GM12801 (cell line): ENCODE results near the gene NUP210L.

Experiments used
- TF ChIP-seq, protein P1 (sequence below): IDR thresholded peaks from one replicate; pipeline ENCODE4 v1.5.1; 2011; ENCODE audit warnings: control low read depth; ENCODE audit not compliant: insufficient read length; ENCODE audit errors: extremely low read depth

The NUP210L gene

DNA sequence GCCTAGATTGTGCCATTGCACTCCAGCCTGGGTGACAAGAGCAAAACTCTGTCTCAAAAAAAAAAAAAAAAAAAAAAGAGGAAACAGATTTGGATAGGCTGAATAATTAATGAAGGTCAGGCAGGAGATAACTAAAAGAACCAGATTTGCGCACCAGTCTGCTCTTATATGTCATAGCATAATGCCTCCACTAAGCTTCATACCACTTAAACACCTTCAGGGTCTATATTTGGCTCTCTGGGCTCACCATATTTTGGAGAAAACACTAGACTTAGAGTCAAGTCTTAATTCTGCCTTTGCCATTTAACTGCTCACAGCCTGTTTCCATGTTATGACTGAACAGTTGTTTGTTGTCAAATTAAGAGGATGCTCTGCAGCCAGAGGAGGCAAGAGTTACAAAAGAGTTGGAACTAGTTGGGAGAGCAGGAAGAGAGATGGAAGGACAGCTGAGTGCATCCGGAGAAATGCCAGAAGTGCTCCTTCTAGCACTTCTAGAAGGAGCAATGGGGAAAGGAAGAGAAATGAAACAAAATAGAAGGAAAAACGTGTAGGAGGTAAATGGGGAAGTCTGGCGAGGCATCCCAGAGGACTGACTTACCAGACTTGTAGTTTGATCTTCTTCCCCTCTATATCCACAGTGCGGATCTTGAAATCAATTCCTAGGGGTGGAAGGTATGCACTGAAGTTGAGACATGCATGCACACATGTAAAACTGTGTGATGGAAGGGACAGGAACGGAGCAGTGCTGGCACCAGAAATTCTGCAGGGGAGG, 170.6 kb downstream of the NUP210L start:
- TF ChIP-seq, protein P1, sequence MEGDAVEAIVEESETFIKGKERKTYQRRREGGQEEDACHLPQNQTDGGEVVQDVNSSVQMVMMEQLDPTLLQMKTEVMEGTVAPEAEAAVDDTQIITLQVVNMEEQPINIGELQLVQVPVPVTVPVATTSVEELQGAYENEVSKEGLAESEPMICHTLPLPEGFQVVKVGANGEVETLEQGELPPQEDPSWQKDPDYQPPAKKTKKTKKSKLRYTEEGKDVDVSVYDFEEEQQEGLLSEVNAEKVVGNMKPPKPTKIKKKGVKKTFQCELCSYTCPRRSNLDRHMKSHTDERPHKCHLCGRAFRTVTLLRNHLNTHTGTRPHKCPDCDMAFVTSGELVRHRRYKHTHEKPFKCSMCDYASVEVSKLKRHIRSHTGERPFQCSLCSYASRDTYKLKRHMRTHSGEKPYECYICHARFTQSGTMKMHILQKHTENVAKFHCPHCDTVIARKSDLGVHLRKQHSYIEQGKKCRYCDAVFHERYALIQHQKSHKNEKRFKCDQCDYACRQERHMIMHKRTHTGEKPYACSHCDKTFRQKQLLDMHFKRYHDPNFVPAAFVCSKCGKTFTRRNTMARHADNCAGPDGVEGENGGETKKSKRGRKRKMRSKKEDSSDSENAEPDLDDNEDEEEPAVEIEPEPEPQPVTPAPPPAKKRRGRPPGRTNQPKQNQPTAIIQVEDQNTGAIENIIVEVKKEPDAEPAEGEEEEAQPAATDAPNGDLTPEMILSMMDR, result no peak

DNA sequence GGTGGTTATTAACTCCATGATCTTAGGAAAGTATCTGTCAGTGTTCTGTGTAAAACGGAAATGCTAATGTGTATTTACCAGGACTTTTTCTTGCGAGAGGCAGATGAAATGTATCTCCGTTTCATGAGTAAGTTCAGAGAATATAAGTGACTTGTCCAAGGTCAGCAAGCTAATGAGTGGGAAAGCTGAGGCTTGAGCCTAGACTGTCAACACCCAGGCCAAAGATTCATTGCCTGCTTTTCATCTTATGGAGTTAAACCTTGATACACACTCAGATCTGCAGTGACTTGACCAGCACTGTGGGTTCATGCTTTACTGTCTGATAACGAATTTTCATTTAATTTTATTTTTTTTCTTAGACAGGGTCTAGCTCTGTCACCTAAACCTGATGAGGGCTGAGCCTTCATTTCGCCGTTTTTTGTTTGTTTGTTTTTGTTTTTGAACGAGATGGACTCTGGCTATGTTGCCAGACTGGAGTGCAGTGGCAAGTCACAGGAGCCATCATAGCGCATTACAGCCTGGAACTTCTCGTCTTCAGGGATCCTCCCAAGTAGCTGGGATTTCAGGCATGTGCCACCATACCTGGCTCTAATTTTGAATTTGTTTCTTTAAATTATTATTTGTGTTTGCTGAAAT, 176.5 kb downstream of the NUP210L start:
- TF ChIP-seq, protein P1, result no peak

DNA sequence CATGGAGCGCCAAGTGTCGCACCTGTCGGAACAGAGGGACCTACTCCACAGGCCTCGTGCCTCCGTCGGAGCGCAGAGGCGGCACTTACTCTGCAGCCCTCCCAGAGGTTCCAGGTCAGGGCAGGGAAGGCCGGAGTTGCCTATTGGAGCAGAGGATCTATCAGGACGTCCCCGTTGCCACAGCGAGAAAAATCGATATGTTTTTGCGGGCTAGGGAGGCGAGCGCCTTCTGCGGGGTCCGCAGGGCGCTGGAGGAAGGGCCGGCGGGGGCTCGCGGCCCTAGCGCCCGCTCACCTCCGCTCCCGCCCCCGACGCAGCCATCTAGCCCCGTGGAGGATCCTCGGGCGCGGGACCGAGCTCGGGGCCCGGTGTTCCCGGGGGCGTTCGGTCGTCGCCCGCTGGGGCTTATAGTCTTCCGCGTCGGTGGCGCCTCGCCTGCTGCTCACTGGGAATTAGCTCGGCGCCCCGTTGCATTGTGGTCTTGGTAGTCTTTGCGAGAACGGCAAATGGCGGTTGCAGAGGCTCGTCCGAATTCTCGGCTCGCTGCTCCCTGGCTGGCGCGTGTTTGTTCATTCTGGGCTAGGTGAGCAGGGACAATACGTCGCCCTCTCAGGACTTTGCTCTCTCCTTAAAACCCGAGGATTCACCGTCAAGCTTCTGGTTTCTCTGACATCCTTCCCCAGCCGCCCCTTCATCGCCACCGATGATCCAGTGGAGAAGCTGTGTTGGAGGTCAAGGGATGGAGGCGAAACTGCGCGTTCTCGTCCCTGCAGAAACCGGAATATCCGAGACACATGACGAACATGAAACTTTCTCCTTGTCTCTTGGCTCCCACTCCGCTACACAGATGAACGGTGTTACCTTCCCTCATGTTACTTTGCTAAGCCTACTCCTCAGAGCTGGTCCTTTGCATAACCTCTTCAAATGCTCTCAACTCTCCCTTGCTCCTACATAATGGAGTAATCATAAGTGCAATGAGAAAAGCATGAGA, 177.3 kb downstream of the NUP210L start, which contains the start of gene JTB:
JTB (minus strand) TSS at position 425 of the 991 bp plus-strand sequence; CDS start at position 3, 422 bp downstream.
- TF ChIP-seq, protein P1, result no peak

DNA sequence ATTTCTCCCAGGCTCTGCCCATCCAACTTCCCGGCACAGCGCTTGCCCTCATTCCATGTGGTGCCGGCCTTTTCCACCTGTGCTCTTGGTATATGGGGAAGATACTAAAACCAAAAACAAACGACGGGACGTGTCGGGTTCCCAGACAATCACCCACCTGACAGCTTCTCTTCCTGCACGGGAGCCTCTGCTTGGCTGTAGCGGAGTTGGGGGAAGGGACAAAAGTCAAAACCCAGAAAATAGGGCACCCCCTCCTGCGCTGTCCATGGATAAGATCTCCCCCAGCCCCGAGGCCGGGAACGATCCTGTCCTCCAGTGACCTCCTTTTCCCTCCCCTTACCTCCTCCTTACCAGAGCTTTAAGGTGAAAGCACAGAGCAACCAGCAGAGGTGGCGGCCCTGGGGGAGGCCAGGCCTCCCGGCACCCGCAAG, 178.0 kb downstream of the NUP210L start:
- TF ChIP-seq, protein P1, result no peak

DNA sequence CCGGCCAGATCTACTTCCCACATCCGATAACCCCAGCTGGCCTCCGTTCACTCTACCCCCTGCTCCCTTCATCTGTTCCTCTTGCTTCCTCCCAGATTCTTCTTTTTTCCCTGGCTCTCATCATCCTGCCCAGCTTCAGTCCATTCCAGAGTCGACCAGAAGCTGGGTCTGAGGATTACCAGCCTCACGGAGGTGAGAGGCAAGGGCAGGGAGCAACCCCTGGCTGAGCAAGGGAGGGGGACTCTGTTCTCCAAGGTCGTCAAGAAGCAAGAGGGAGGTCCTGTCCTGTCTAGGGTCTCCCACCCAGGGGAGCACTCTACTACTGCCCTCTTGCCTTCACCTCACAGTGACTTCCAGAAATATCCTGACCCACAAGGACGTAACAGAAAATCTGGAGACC, 181.3 kb downstream of the NUP210L start:
- TF ChIP-seq, protein P1, result no peak

DNA sequence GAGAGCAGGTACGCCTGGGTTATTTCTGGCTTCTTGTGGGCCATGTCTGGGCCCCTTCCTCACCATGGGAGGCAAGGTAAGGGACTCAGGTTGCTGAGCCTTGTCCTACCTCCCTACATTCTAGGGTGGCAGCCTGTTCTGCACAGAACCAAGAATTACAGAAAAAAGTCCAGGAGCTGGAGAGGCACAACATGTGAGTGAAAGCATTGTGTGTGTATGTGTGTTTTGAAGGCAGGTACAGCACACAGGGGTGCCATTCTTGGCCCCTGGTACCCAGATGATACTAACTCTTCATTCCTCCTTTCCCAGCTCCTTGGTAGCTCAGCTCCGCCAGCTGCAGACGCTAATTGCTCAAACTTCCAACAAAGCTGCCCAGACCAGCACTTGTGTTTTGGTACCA, 181.8 kb downstream of the NUP210L start:
- TF ChIP-seq, protein P1, result no peak

DNA sequence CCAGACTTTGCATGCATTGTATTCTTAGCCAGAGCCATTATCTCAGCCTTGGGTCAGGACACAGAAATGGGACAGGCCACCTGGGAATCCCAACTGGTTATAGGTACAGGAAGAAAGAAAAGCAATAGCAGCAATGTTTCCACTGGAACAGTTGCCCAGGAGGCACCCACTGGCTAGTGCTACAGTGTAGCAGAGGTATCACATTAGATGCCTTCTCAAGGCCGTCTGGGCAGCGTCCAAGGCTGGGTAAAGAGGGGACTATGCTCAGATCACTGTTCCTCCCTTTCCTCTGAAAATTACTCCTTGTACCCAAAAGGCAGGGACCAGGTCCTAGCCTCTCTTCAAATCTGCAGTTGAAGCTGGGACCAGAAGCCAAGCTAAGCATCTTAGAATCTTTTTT, 184.5 kb downstream of the NUP210L start:
- TF ChIP-seq, protein P1, result no peak
